GM12891 (cell line): Measurements from ENCODE around the gene PRELP.

Experiments used
- POLR2A ChIP-seq: IDR thresholded peaks from 2 replicates; pipeline ENCODE4 v1.6.1; 2011; ENCODE audit warnings: low read depth, low read length, control low read depth
- POLR2AphosphoS5 ChIP-seq: IDR thresholded peaks from 2 replicates; pipeline ENCODE4 v1.6.1; 2011; ENCODE audit warnings: low read depth, low read length, control low read depth

DNA sequence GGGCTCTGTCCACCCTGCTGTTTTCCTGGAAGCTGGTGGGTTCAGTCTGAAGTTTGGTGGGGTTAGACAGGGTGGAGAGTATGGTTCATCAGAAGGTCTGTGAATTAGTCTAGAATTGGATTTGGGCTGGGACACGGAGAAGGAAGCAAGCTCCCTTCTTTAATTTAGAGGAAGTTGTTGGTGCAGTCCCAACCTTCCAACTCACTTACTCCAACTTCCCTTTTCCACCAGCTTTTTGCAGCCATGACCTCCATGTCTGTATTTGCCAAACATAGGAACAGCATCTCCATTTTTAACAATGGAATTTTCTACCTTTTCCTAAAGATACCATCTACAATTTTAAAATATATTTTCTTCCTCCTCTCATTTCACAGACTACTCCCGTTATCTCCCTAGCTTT is 28.5 kb upstream of the PRELP start:
- no peak for TF ChIP-seq POLR2AphosphoS5
- TF ChIP-seq POLR2A: no peak
